Measurements from ENCODE around the gene DTD2. TPM values are rescaled to one million over a fixed set of nuclear protein-coding genes. Genes with fewer than 3 reads are reported as not detected.

The DTD2 gene
- total and polyA plus RNA-seq, 2 of the 8 experiments (the other 6 are each of a cell fraction or from before 2014, with no cell fraction given), result 12.0 to 19.5 TPM

DNA sequence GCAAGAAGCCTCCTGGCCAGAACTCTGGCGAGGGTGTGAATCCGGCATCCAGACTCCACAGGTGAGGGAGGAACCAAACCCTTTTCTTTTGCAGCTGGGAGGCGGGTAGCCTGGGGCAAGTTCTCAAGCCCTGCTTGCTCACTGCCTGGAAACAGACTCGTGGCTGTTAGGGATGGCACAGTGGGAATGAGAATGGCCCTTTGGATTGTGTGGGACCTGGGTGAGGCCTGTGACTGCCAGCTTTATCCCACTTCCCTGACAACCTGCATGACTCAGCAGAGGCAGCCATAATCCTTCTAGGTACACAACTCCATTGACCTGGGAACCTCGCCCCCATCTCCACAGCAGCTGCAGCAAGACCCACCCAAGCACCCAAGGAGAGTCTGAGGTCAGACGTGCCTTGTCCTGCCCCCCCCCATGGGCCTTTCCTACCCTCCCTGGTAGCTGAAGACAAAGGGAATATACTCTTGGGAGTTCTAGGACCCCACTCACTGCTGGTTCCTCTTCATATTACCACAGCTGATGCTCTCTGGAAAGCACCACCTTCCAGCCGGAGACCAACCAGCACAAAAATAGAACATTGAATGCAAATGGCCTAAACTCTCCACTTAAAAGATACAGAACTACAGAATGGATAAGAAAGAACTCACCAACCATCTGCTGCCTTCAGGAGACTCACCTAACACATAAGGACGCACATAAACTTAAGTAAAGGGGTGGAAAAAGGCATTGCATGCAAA lies 35.6 kb upstream of the DTD2 start:
- WGBS, 2 experiments (ENCODE audit: extremely low coverage in 1 of 2, insufficient coverage in 1 of 2, insufficient read length in 1 of 2, insufficient replicate concordance in 2 of 2, low coverage in 1 of 2, low lambda C conversion rate in 2 of 2, missing lambda C conversion rate in 1 of 2), result 83% methylated on average over 8 of the region's 8 CpGs; no CpG with 5 or more reads in 1 of the 2 experiments
- H2AK5ac ChIP-seq (ENCODE audit: low read depth, low read length), result no peak overlapping the region
- H3K18ac ChIP-seq (ENCODE audit: extremely low read depth, low read length), result no peak overlapping the region
- H3K79me2 ChIP-seq (ENCODE audit: control insufficient read depth in 1 of 2, insufficient read depth in 2 of 2, low read length in 2 of 2), result no peaks in the 10 kb centered on the region
- no peak overlapping the region for H2BK12ac ChIP-seq (ENCODE audit: low read depth, low read length)
- H4K91ac ChIP-seq (replicated peaks; ENCODE audit: insufficient read length, low read length), result no peak overlapping the region
- H4K5ac ChIP-seq (ENCODE audit: insufficient read length, low read depth, low read length), result no peak overlapping the region
- no peak overlapping the region for H4K8ac ChIP-seq (ENCODE audit: extremely low read depth, insufficient read depth, low read length)
- ChIA-PET POLR2A (ENCODE audit: partially characterized antibody) (interaction anchor here (1.2 kb wide), 1 partner anchor 12 kb away, joined by 3 read pairs; no protein-coding TSS in a partner anchor), CTCF (ENCODE audit: partially characterized antibody) (interaction anchor here (0.7 to 0.9 kb wide), 2 partner anchors 18 to 425 kb away, joined by 3 to 4 read pairs; no protein-coding TSS in a partner anchor)
- H2BK5ac ChIP-seq (ENCODE audit: low read depth, low read length), result no peak overlapping the region
- no peaks in the 10 kb centered on the region for H4K20me1 ChIP-seq (replicated peaks in 1 of 2; ENCODE audit: control insufficient read depth in 1 of 2, insufficient read depth in 2 of 2, low read length in 2 of 2)
- H3K9ac ChIP-seq (replicated peaks in 1 of 4; ENCODE audit: extremely low read depth in 1 of 4, low read depth in 3 of 4, low read length in 3 of 4), result no peak overlapping the region
- no peak overlapping the region for H3K4ac ChIP-seq (replicated peaks; ENCODE audit: insufficient read length, low read depth, low read length)
- H3K79me1 ChIP-seq (ENCODE audit: low read depth, low read length), result no peaks in the 10 kb centered on the region
- H3K14ac ChIP-seq (ENCODE audit: insufficient read length), result no peak overlapping the region
- no peaks in the 10 kb centered on the region for H3K36me3 ChIP-seq (ENCODE audit: control insufficient read depth in 2 of 4, insufficient read depth in 4 of 4, low read length in 3 of 4)
- H3K23me2 ChIP-seq (ENCODE audit: low read depth, low read length), result no peaks in the 10 kb centered on the region
- no peaks in the 10 kb centered on the region for H3K27me3 ChIP-seq (replicated peaks in 1 of 4; ENCODE audit: control insufficient read depth in 3 of 4, extremely low read depth in 1 of 4, insufficient read depth in 3 of 4, low read length in 3 of 4)
- DNase-seq (ENCODE audit: low read depth in 1 of 2, low spot score in 2 of 2) (no peak), FAIRE-seq (no peak)
- H2BK15ac ChIP-seq (ENCODE audit: low read length), result no peak overlapping the region
- no peak overlapping the region for H3K27ac ChIP-seq (ENCODE audit: low read depth, low read length)
- H2BK120ac ChIP-seq (replicated peaks; ENCODE audit: low read depth, low read length), result no peak overlapping the region
- no peak overlapping the region for H2AFZ ChIP-seq (ENCODE audit: low read length)
- H3K4me1 ChIP-seq (replicated peaks in 1 of 4; ENCODE audit: control insufficient read depth in 3 of 4, insufficient read depth in 4 of 4, low read length in 3 of 4), result no peaks in the 10 kb centered on the region
- H3K4me3 ChIP-seq (ENCODE audit: extremely low read depth in 1 of 4, insufficient read depth in 2 of 4, low read depth in 3 of 4, low read length in 4 of 4), result no peak overlapping the region
- H3K4me2 ChIP-seq (ENCODE audit: insufficient read depth in 1 of 2, low read depth in 2 of 2, low read length in 2 of 2), result no peak overlapping the region
- H3K56ac ChIP-seq (replicated peaks; ENCODE audit: insufficient read length, low read depth, low read length), result no peak overlapping the region
- H3K9me3 ChIP-seq (ENCODE audit: insufficient read depth in 2 of 2, low read depth in 1 of 2, low read length in 1 of 2), result peaks cover 0 to 4% of the 10 kb centered on the region in 2 experiments; a peak in 2 of 4 replicates
- no peak overlapping the region for H2BK20ac ChIP-seq (ENCODE audit: low read length)
- no peak overlapping the region for H3K23ac ChIP-seq (ENCODE audit: insufficient read length)
- TF ChIP-seq, protein P1, sequence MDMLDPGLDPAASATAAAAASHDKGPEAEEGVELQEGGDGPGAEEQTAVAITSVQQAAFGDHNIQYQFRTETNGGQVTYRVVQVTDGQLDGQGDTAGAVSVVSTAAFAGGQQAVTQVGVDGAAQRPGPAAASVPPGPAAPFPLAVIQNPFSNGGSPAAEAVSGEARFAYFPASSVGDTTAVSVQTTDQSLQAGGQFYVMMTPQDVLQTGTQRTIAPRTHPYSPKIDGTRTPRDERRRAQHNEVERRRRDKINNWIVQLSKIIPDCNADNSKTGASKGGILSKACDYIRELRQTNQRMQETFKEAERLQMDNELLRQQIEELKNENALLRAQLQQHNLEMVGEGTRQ (IDR thresholded peaks at IDR 0.05; ENCODE audit: low read length), result no peak
- no peak for TF ChIP-seq TBP (IDR thresholded peaks at IDR 0.05; ENCODE audit: low read depth, low read length)
- TF ChIP-seq TAF1 (IDR thresholded peaks at IDR 0.05; ENCODE audit: low read depth, low read length), result no peak
- TF ChIP-seq POLR2A (IDR thresholded peaks at IDR 0.05; ENCODE audit: control extremely low read depth in 1 of 2, low read depth in 2 of 2, low read length in 2 of 2), result no peak
- no peak for TF ChIP-seq CTBP2 (IDR thresholded peaks at IDR 0.05; ENCODE audit: borderline replicate concordance, insufficient read depth, insufficient read length, low read length)
- no peak for TF ChIP-seq SIRT6 (IDR thresholded peaks at IDR 0.05; ENCODE audit: low read length)
